ENCODE data around the gene TCP11.

DNA sequence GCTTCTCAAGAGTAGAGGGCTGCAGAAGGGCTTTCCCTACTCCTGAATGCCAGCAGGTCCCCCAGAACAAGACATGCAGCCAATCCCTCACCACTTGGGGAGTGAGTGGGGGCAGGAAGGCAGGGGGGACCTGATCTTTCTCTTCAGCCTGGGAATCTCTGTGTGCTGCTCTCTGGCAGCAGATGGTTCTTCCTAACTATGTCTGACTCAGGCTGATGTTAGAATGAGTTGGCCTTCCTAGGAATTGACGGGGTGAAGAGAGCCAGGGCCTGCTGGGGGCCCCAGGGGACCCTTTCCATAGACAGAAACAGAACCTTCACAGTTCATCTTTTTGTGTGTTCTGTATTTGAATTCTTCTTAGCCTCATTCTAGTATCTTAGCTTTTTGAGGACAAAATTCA is 29.0 kb upstream of the TCP11 start:
- TF ChIP-seq CTCF (IDR thresholded peaks at IDR 0.05) (no peak), POLR2A (IDR thresholded peaks at IDR 0.05) (no peak), POLR2AphosphoS5 (IDR thresholded peaks at IDR 0.05; ENCODE audit: insufficient read depth in 1 of 2, low read depth in 1 of 2) (no peak)

Data from vagina (tissue), 2 donors.